ENCODE results near the gene KCNJ15. TPM values are rescaled to one million over a fixed set of nuclear protein-coding genes. Genes with fewer than 3 reads are reported as not detected.
"Not testable (repeated sequence)": the region's sequence is repeated elsewhere in the genome, so short reads cannot be mapped to it uniquely, and the experiment has no call there.

The KCNJ15 gene
- total RNA-seq: 2.1 TPM

DNA sequence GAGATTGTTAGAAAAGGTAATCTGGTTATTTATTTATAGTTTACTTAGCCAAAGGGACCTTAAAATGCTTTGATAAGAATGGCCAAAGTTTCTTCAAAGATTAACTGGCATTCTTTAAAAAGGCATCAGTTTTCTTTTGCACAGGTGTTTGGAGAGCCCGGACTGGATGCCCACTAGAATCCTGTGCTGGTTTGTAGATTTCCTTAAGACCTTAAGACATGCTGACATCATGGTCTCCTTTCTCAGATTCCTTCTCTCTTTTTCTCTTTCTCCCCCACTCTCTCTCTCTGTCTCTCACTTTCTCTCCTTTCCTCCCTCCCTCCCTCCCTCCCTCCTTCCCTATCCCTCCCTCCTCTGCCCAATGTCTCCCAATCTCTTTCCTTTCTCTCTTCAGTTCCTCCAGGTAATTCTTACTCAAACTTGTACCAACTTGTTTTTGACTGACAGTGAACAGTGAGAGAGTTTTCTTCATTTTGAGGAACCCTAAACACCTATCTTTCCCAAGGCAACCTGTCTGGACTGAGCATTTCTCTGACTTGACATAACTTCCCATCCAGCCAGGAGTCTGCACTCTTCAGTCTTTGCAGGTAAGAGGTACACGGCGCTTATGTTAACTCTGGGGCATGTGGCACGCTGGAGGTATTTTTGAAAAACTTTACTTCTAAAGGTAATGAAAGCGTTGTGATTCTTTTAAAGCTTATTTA, at the start of gene KCNJ15:
Gene KCNJ15 (plus strand): TSS at position 393 of the 704 bp plus-strand sequence. CDS start 42,271 bp downstream, outside the sequence.
- DNase-seq: no peak

- DNase-seq: no peak
These were observed 48.7 kb upstream of the KCNJ15 start for GRCh38 chr21:38208118-38208517.

DNA sequence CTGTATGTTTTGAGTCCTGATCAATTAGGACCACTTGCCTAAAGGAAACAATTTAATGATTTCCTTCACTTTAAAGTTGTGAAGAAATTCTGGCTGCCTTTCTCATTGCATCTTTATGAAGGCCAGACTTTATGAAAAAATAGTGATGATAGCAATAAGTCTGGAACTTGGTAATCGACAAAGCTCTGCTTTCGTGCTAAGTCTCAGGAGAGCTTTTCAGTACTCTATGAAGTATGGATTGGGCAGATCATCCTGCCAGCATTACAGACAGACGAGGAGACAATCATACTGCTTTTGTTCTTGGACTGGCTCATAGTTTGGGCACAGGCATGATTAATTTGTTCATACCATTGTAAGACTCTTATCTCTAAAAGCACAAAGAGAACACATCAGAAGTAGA, 45.5 kb upstream of the KCNJ15 start:
- peak; percentile 16 for DNase-seq

- DNase-seq: peak; percentile 63
These were observed 44.1 kb upstream of the KCNJ15 start for GRCh38 chr21:38212706-38213105.

DNA sequence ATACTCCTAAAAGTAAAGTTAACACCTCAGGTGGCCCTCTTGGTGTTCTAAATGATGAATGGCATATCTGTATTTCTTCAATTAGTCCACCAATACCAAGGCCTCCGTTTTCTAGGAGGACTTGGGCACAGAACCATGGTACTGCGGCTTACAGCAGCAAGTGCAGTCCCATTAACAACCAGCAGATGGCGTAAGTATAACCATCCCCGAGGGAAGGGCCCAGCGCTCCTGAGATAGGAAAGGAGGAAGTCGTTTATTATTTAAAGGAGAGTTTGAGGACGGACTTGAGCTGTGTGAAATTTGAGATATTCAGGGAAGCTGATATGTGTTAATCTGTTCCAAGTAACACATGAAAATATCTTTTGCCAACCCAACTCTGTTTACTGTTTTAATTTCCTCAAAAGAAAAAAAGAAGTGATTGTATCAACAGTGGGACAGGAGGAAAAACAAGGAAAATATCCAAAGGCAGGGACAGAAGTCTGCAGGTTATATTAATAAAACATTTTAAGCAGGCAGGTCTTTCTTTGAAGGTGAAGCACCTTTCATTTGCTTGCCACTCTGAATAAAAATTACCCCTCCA, 37.7 kb upstream of the KCNJ15 start:
- peak; percentile 81 for DNase-seq

- no peak for DNase-seq
These were observed 36.5 kb upstream of the KCNJ15 start for GRCh38 chr21:38220270-38220737.

DNA sequence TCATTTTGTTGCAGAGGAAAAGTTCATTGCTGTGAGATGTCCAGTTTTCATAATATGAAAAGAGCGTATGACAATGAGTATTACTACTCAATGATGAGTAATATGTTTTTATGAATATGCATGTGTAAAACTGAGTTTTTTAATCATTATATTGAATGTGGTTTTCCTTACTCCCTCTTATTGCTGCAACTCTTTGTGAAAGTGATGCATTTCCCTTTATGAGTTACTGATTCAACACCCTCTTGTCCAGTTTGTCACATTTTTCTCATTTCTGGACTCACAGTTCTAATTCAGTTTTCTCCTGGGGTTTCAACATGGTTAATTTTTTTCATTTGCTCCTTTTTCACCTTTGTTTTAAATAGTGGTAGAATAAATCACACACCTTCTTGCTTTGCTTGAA, 35.2 kb upstream of the KCNJ15 start:
- DNase-seq: no peak

- no peak for DNase-seq
These were observed 32.8 kb upstream of the KCNJ15 start for GRCh38 chr21:38223893-38224540.

DNA sequence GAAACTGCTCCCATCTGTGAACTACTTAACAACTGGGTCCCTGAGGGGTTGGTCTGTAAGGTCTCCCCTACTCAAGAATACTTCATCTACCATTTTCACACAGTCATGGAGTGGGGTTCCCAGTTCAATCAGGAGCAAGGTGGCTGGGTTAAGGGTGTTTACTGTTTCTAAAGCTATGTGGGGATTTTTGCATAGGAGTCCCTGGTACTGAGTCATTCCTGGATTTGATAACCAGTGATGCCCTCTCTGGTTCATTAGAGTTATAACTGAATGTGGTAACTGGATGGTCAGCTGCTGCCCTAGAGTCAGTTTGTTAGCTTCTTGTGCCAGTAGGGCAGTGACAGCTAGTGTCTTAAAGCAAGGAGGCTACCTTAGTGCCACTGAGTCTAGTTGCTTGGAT, 29.4 kb upstream of the KCNJ15 start:
- no peak for DNase-seq

GRCh38 chr21:38228115-38228514, 28.7 kb upstream of the KCNJ15 start:
- DNase-seq: peak; percentile 7

DNA sequence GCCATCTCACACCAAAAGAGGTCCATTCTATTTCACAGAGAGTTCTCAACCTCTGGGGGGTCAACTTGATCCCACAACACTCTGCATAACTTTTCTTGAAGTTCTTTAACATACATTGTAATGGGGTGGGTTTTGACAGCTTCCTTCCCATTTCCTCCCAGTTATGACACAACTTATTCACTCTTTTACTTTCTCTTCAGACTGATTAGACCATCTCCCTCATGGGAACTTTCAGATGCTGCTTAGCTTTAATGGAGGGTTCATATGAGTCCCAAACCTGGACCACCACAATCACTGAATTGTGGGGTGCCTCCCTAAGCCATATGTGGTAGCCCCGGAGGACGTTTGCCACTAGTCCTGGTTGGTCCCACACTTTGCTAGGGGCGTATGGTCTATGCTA, 28.3 kb upstream of the KCNJ15 start:
- DNase-seq: no peak

DNA sequence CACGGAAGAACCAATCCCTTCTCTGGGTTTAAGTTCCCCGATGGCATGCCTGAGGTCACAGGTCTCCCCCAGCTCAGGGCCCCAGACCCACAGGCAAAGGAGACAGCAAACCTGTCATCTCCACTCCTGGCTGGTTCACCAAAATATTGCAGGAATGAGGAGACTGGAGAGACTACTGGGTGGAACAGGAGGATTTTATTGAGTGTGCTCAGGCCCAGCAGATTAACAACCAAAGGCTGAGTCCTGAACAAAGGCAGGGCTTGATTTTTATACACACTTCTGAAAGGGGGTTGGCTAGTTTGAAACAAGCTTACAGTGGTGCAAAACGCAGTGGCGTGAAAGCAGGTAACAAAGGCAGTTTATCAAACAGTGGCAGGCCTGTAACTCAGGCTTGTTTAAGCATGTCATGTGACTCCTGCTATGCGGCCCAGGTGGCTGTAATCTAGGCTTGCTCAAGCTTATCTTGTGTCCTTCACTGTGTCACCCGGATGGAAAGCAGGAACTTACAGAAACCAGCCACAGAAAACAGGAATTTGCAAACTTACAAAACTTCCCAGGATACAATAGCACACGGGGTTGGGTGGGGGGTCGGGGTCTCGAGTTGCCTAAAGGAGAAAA, 27.4 kb upstream of the KCNJ15 start:
- no peak for DNase-seq

DNA sequence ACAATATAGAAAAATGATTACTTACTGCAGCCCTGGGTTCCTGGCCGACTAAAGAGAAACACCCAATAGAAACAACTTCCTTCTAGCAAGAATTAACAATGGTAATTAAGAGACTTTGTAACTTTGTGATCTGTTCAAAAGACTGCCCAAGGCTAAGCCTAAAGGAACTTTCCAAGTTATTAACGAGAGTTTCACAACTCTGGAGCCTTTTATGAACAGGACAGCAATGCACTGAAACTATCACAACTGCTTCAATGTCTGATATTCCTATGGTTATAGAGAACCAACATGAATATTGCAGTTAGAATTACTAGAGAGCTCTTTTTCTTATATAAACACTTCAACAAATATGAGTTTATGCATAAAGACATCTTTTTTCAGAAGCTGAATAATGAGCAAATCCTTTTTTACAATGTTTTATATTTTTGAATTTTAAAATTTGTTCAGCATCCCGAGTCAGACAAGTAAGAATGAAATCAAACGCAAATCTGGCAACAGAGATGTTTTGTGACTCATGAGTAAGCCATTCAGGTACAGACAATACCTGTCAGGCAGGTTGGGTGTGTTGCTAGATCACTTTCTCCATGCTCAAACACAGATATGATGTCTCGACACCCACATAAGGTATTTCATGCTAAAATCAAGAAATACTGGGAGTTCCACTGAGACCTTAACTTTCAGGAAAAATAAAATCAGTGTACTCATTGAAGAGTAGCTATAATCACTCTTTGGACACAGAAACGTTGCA, 22.2 kb upstream of the KCNJ15 start:
- peak; percentile 54 for DNase-seq

GRCh38 chr21:38235251-38235650, 21.5 kb upstream of the KCNJ15 start:
- DNase-seq: not testable (repeated sequence)

DNA sequence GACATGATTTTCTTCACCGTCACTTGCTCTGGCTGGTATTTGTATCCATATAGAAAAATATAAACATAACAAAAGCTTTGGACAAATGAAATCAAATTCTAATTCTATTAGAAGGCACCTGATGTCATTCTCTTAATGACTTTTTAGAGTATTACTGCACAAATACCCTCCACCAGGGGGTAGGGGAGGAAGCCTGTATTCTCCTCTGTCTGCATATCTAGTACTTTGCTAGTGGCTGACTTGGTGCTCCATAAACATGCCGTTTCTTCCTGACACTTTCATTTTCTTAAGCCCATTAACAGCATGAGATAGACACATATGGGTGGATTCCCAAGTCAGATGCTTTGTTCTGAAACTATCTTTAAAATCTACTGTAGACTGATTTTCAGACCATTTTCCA, 20.6 kb upstream of the KCNJ15 start:
- DNase-seq: no peak

DNA sequence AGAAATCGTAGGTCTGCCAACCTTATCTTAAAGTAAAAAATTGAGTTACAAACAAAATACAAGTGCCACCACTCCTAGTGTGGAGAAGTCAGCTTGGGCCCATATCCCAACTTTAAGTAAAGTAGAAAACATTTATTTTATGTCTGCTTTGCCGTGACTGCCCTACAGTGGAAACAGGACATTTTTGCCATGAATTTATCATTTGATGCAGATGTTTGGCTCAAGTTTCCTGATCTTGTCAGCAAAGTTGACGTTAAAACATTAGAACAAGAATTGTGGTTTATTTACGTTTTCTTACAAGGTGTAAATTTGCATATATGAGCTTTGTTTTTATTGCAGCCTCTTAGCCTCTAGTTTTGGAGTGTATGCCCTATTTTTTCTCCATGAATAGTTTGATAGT, 17.1 kb upstream of the KCNJ15 start:
- no peak for DNase-seq

GRCh38 chr21:38240129-38240528, 16.7 kb upstream of the KCNJ15 start:
- DNase-seq: no peak

- no peak for DNase-seq
These were observed 15.6 kb upstream of the KCNJ15 start for GRCh38 chr21:38241029-38241740.

DNA sequence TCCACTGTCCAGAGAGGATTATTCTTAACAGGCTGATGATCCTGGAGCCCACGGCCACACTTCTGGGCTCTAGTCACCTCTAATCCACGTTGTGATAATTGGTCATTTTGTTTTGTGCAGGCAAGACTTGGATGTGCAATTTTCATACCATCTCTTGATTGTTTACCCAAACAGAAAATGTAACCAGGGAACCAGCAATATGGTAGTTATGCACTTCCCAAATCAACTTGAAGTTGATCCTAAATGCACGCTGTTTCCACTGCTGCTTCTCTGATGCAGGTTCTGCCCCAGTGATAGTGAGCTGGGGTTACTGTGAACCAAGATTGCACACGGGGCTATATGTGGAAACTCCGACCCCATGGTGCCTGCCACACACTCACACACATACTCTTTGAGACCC, 14.7 kb upstream of the KCNJ15 start:
- no peak for DNase-seq

- no peak for DNase-seq
These were observed 12.9 kb upstream of the KCNJ15 start for GRCh38 chr21:38243732-38244406.

GRCh38 chr21:38244407-38244787, 12.4 kb upstream of the KCNJ15 start:
- DNase-seq: no peak
